Muscle of leg (tissue), 11 donors: ENCODE data around the gene FAM228B. TPM values are rescaled to one million over a fixed set of nuclear protein-coding genes. Genes with fewer than 3 reads are reported as not detected.

Experiments
- DNase-seq: peaks from one replicate; pipeline ENCODE4 v3.0.0; 2013
- H3K27ac ChIP-seq: one replicate; pipeline ENCODE4 v1.5.1; 2013; ENCODE audit warnings: mild to moderate bottlenecking, low read length, control low read depth
- H3K27me3 ChIP-seq: one replicate; pipeline ENCODE4 v1.6.1; 2013; ENCODE audit warnings: low read length; ENCODE audit not compliant: control insufficient read depth, insufficient read depth
- H3K36me3 ChIP-seq: one replicate; pipeline ENCODE4 v1.6.1; 2013; ENCODE audit warnings: low read length; ENCODE audit not compliant: control insufficient read depth, insufficient read depth
- H3K4me1 ChIP-seq: one replicate; pipeline ENCODE4 v1.6.1; 2013; ENCODE audit warnings: low read length; ENCODE audit not compliant: control insufficient read depth, insufficient read depth
- H3K4me3 ChIP-seq: one replicate; pipeline ENCODE4 v1.5.1; 2013; ENCODE audit warnings: low read length, control low read depth
- H3K9me3 ChIP-seq: replicated peaks from 2 replicates; pipeline ENCODE4 v1.6.1; 2013; ENCODE audit warnings: low read depth, low read length; ENCODE audit not compliant: control insufficient read depth
- WGBS: methylation state at CpG from one replicate; pipeline ENCODE4 v1.1.5; 2013; ENCODE audit warnings: missing lambda C conversion rate; ENCODE audit not compliant: insufficient coverage; 5-methylcytosine and 5-hydroxymethylcytosine counted together
- polyA plus RNA-seq, 8 donors: library from polyadenylated mRNA; unstranded; fragments of 120-200 nt; gene quantifications; one replicate each; pipeline versions ENCODE4 v1.2.1 to v1.2.3, GENCODE V29; 2013; ENCODE audit warnings: inconsistent platforms in 1 of 8, low replicate concordance in 1 of 8; ENCODE audit not compliant: insufficient read length in 8 of 8, insufficient read depth in 1 of 8
- total RNA-seq: library from RNA; stranded (reverse); fragments of 120-200 nt; gene quantifications from one replicate; pipeline ENCODE4 v1.2.4, GENCODE V29; 2013

The FAM228B gene
- total and polyA plus RNA-seq, 9 donors = 11.2 to 31.5 (median 15.3) TPM

DNA sequence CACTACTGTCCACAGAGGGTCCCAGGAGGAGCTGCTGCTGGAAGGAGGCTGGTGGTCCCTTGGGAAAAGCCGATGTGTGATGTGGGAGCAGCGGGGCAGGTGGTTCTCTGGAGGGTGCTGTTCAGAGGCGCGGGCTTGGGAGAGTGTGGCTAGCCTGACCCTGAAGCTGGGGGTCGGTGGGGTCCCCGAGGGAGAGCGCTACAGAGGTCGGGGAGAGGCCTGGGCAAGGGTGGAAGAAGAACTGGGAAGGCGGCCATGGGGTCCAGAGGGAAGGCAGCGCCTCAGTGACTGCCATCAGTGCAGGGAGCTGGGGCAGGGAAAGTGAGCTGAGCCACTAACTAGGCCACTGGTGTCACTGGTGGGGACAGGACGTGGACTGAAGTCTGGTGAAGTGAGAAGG lies 84.1 kb downstream of the FAM228B start:
- DNase-seq = no peak
- Histone ChIP-seq H3K4me3 (no peak overlapping the region), H3K36me3 (peaks cover 72% of the 10 kb centered on the region), H3K27me3 (no peaks in the 10 kb centered on the region), H3K4me1 (peaks cover 2% of the 10 kb centered on the region), H3K9me3 (no peaks in the 10 kb centered on the region), H3K27ac (no peak overlapping the region)
- 85% methylated on average over 11 of the region's 11 CpGs for WGBS

DNA sequence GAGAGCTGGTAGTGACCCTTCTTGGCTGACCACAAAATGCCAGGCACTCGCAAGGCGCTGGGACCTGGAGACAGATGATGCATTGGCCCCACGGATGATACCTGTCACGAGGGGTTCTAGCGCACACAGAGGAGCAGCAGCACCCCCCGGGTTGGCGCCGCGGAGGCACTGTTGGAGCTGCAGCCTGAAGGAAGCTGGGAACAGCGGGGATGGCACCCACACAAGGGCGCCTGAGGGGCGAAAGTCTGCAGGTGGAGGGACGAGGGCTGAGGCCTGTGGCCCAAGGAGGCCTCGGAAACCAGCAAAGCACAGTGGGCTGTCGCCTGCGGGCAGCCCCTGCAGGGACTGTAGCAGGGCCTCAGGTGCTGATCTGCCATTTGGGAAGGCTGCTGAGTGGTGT lies 85.2 kb downstream of the FAM228B start:
- Histone ChIP-seq H3K27me3 (no peaks in the 10 kb centered on the region), H3K4me3 (no peak overlapping the region), H3K27ac (no peak overlapping the region), H3K36me3 (peaks cover 77% of the 10 kb centered on the region), H3K9me3 (no peaks in the 10 kb centered on the region), H3K4me1 (no peaks in the 10 kb centered on the region)
- no peak for DNase-seq
- 94% methylated on average over 16 of the region's 16 CpGs for WGBS

DNA sequence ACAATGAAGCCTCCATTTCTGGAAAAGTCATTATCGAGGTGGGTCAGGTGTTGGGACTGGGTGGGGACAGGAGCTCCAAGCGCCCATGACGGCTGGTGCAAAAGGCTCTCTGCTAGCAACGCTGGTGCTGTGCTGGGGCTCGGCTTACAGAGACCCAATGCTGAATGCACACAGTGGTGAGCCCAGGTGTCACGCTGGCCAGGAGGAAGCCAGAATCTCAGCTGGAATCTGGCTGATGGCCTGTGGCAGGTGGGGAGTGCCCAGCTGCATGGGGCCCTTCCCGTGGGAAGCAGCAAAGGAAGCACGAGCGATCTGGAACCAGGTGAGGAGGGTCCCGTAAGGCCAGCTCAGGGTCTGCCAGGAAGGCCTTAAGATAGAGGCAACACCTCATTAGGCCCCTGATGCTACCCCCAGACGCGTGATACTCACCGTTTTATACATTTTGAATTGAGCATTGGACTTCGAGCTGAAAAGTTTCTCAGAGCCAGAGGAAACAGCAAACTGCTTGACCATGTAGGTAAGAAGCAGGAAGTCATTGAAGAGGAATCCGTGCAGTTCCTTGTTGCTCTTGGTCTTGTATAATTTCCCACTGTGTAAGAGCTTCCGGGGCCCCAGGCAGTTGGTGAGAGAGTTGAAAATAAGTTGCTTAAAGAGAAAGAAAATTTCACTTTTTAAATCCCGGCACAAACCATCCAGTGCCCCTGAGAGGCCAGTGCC lies 86.3 kb downstream of the FAM228B start:
- 58% methylated on average over 12 of the region's 17 CpGs for WGBS
- Histone ChIP-seq H3K9me3 (no peaks in the 10 kb centered on the region), H3K4me3 (no peak overlapping the region), H3K27me3 (no peaks in the 10 kb centered on the region), H3K27ac (no peak overlapping the region), H3K36me3 (peaks cover 67% of the 10 kb centered on the region), H3K4me1 (no peaks in the 10 kb centered on the region)
- no peak for DNase-seq

DNA sequence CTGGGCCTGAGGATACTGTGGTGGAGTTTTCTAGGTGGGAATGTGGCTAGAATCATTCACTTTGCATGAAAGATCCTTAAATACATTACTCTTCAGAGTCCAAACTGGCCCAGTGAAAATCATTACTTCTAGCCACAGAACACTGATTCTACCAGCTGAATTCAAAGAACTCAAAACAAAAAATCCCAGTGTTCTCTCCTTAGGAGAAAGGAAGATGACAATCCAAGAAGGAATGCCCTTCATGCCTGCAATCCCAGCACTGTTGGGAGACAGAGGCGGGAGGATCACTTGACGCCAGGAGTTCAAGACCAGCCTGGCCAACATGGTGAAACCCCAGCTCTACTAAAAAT lies 86.8 kb downstream of the FAM228B start:
- WGBS = no CpG with 5 or more reads among the region's 2 CpGs
- H3K36me3 ChIP-seq = peaks cover 63% of the 10 kb centered on the region

GRCh38 chr2:24210723-24211122 lies 87.5 kb downstream of the FAM228B start:
- Histone ChIP-seq H3K27me3 (no peaks in the 10 kb centered on the region), H3K4me3 (no peak overlapping the region), H3K27ac (no peak overlapping the region), H3K36me3 (peaks cover 59% of the 10 kb centered on the region), H3K4me1 (no peaks in the 10 kb centered on the region), H3K9me3 (no peaks in the 10 kb centered on the region)
- 93% methylated on average over 10 of the region's 21 CpGs for WGBS
- no peak for DNase-seq

More for the DNA sequence above, 86.8 kb downstream of the FAM228B start:
- H3K27me3 ChIP-seq = no peaks in the 10 kb centered on the region
- H3K4me1 ChIP-seq = no peaks in the 10 kb centered on the region
- DNase-seq = no peak
- no peaks in the 10 kb centered on the region for H3K9me3 ChIP-seq
- no peak overlapping the region for H3K27ac ChIP-seq
- H3K4me3 ChIP-seq = no peak overlapping the region

- H3K36me3 ChIP-seq = peaks cover 64% of the 10 kb centered on the region
- 68% methylated on average over 2 of the region's 7 CpGs for WGBS
- H3K27me3 ChIP-seq = no peaks in the 10 kb centered on the region
- no peak overlapping the region for H3K27ac ChIP-seq
- DNase-seq = no peak
- H3K9me3 ChIP-seq = no peaks in the 10 kb centered on the region
- no peak overlapping the region for H3K4me3 ChIP-seq
- H3K4me1 ChIP-seq = no peaks in the 10 kb centered on the region
Observed at GRCh38 chr2:24211408-24211807, 88.1 kb downstream of the FAM228B start.

GRCh38 chr2:24214880-24215279 lies 91.6 kb downstream of the FAM228B start:
- H3K4me1 ChIP-seq = no peaks in the 10 kb centered on the region
- H3K4me3 ChIP-seq = no peak overlapping the region
- WGBS = 89% methylated on average over 3 of the region's 3 CpGs
- H3K9me3 ChIP-seq = no peaks in the 10 kb centered on the region
- H3K27me3 ChIP-seq = no peaks in the 10 kb centered on the region
- H3K27ac ChIP-seq = no peak overlapping the region
- no peak for DNase-seq
- H3K36me3 ChIP-seq = peaks cover 47% of the 10 kb centered on the region

Other genes with a start within 250 kb of the FAM228B start
- 17.6 TPM for gene ATAD2B, start 196.3 kb upstream of the FAM228B start, total RNA-seq
- gene ATAD2B, start 196.3 kb upstream of the FAM228B start, polyA plus RNA-seq = 10 to 100 TPM; 10.2 to 14.5 (median 11.5) TPM
- gene UBXN2A, start 183.0 kb upstream of the FAM228B start, total RNA-seq = 22.7 TPM
- gene UBXN2A, start 183.0 kb upstream of the FAM228B start, polyA plus RNA-seq = 10 to 100 TPM; 13.8 to 23.9 (median 18.7) TPM
- 0.18 TPM for gene MFSD2B, start 113.4 kb upstream of the FAM228B start, total RNA-seq
- 1 to 10 TPM; 1.4 to 3.5 (median 2.3) TPM for gene MFSD2B, start 113.4 kb upstream of the FAM228B start, polyA plus RNA-seq
- gene WDCP, start 76.1 kb upstream of the FAM228B start, total RNA-seq = 11.3 TPM
- 10 to 100 TPM in 3 of 8 donors, 1 to 10 TPM in 5; 7.9 to 10.8 (median 9.7) TPM for gene WDCP, start 76.1 kb upstream of the FAM228B start, polyA plus RNA-seq
- 2.8 TPM for gene FKBP1B, start 73.7 kb upstream of the FAM228B start, total RNA-seq
- 1 to 10 TPM; 2.1 to 4.5 (median 3.2) TPM for gene FKBP1B, start 73.7 kb upstream of the FAM228B start, polyA plus RNA-seq
- 131 TPM for gene SF3B6, start 47.1 kb upstream of the FAM228B start, total RNA-seq
- 100 to 1,000 TPM in 1 of 8 donors, 10 to 100 TPM in 7; 80.5 to 106 (median 86.3) TPM for gene SF3B6, start 47.1 kb upstream of the FAM228B start, polyA plus RNA-seq
- 35.5 TPM for gene TP53I3, start 38.6 kb upstream of the FAM228B start, total RNA-seq
- 10 to 100 TPM; 30.9 to 48.3 (median 34.5) TPM for gene TP53I3, start 38.6 kb upstream of the FAM228B start, polyA plus RNA-seq
- gene PFN4, start 135 bp upstream of the FAM228B start, total RNA-seq = 1.8 TPM
- gene PFN4, start 135 bp upstream of the FAM228B start, polyA plus RNA-seq = 1 to 10 TPM; 1.3 to 2.2 (median 1.7) TPM
- gene FAM228A, start 51.6 kb downstream of the FAM228B start, total RNA-seq = 0.22 TPM
- gene FAM228A, start 51.6 kb downstream of the FAM228B start, polyA plus RNA-seq = 1 to 10 TPM in 1 of 8 donors, under 1 TPM in 6, not detected in 1; 0.13 to 1.0 (median 0.47) TPM
- gene ITSN2, start 237.1 kb downstream of the FAM228B start, total RNA-seq = 18.3 TPM
- 10 to 100 TPM; 15.6 to 23.7 (median 16.9) TPM for gene ITSN2, start 237.1 kb downstream of the FAM228B start, polyA plus RNA-seq